Measurements from ENCODE around the gene SSTR5. TPM values are rescaled to one million over a fixed set of nuclear protein-coding genes. Genes with fewer than 3 reads are reported as not detected.

The SSTR5 gene
- total and polyA plus RNA-seq, 2 experiments from 2014 or later: 0.77 to 1.3 TPM

- H3K9me2 ChIP-seq (replicated peaks; ENCODE audit: insufficient read depth): no peaks in the 10 kb centered on the region
- H3K27ac ChIP-seq: no peak overlapping the region
- 97% methylated on average over 17 of the region's 17 CpGs for WGBS (ENCODE audit: low lambda C conversion rate, missing lambda C conversion rate)
- no peak for TF ChIP-seq EZH2phosphoT487 (IDR thresholded peaks at IDR 0.05; ENCODE audit: low read depth, severe bottlenecking, unreplicated experiment)
- no peak for TF ChIP-seq EZH2 (IDR thresholded peaks at IDR 0.05; ENCODE audit: borderline replicate concordance)
- no peak for TF ChIP-seq CTCF (IDR thresholded peaks at IDR 0.05; ENCODE audit: poor library complexity)
- no peak for DNase-seq (ENCODE audit: low spot score)
- H3K36me3 ChIP-seq (replicated peaks; ENCODE audit: insufficient read depth, low read depth): no peaks in the 10 kb centered on the region
- no peak overlapping the region for H3K4me2 ChIP-seq
- no peaks in the 10 kb centered on the region for H3K27me3 ChIP-seq
- no peaks in the 10 kb centered on the region for H3K79me2 ChIP-seq
- H4K20me1 ChIP-seq (ENCODE audit: insufficient read depth, poor library complexity, severe bottlenecking): no peaks in the 10 kb centered on the region
- no peak overlapping the region for H2AFZ ChIP-seq
- H3K9me3 ChIP-seq (ENCODE audit: low read depth): no peaks in the 10 kb centered on the region
- H3K4me1 ChIP-seq (ENCODE audit: insufficient read depth): peaks cover 24% of the 10 kb centered on the region
- H3K4me3 ChIP-seq: no peak overlapping the region
These were observed 40.9 kb upstream of the SSTR5 start for GRCh38 chr16:1031666-1032065.

GRCh38 chr16:1032607-1033006 is 39.9 kb upstream of the SSTR5 start:
- H3K36me3 ChIP-seq (replicated peaks; ENCODE audit: insufficient read depth, low read depth): no peaks in the 10 kb centered on the region
- H3K27me3 ChIP-seq: no peaks in the 10 kb centered on the region
- H2AFZ ChIP-seq: no peak overlapping the region
- WGBS (ENCODE audit: low lambda C conversion rate, missing lambda C conversion rate): 96% methylated on average over 2 of the region's 2 CpGs
- no peak overlapping the region for H3K4me3 ChIP-seq
- no peaks in the 10 kb centered on the region for H3K79me2 ChIP-seq
- no peak overlapping the region for H3K4me2 ChIP-seq
- H3K4me1 ChIP-seq (ENCODE audit: insufficient read depth): peaks cover 33% of the 10 kb centered on the region
- DNase-seq (ENCODE audit: low spot score): no peak
- TF ChIP-seq CTCF (IDR thresholded peaks at IDR 0.05; ENCODE audit: poor library complexity) (no peak), EZH2 (IDR thresholded peaks at IDR 0.05; ENCODE audit: borderline replicate concordance) (no peak), EZH2phosphoT487 (IDR thresholded peaks at IDR 0.05; ENCODE audit: low read depth, severe bottlenecking, unreplicated experiment) (no peak)
- H3K27ac ChIP-seq: no peak overlapping the region
- H4K20me1 ChIP-seq (ENCODE audit: insufficient read depth, poor library complexity, severe bottlenecking): no peaks in the 10 kb centered on the region
- H3K9me2 ChIP-seq (replicated peaks; ENCODE audit: insufficient read depth): no peaks in the 10 kb centered on the region
- H3K9me3 ChIP-seq (ENCODE audit: low read depth): no peaks in the 10 kb centered on the region

GRCh38 chr16:1033128-1033679 is 39.3 kb upstream of the SSTR5 start:
- DNase-seq (ENCODE audit: low spot score): no peak
- 100% methylated on average over 3 of the region's 3 CpGs for WGBS (ENCODE audit: low lambda C conversion rate, missing lambda C conversion rate)
- Histone ChIP-seq H2AFZ (no peak overlapping the region), H3K4me3 (no peak overlapping the region), H3K79me2 (no peaks in the 10 kb centered on the region), H3K36me3 (replicated peaks; ENCODE audit: insufficient read depth, low read depth) (no peaks in the 10 kb centered on the region), H3K9me2 (replicated peaks; ENCODE audit: insufficient read depth) (no peaks in the 10 kb centered on the region), H3K9me3 (ENCODE audit: low read depth) (no peaks in the 10 kb centered on the region), H3K27ac (no peak overlapping the region), H3K4me2 (no peak overlapping the region), H3K4me1 (ENCODE audit: insufficient read depth) (peaks cover 35% of the 10 kb centered on the region), H4K20me1 (ENCODE audit: insufficient read depth, poor library complexity, severe bottlenecking) (no peaks in the 10 kb centered on the region), H3K27me3 (no peaks in the 10 kb centered on the region)
- no peak for TF ChIP-seq EZH2 (IDR thresholded peaks at IDR 0.05; ENCODE audit: borderline replicate concordance)
- no peak for TF ChIP-seq CTCF (IDR thresholded peaks at IDR 0.05; ENCODE audit: poor library complexity)
- no peak for TF ChIP-seq EZH2phosphoT487 (IDR thresholded peaks at IDR 0.05; ENCODE audit: low read depth, severe bottlenecking, unreplicated experiment)

Data from hepatocyte (in vitro differentiated cells).